ENCODE data around the gene CWF19L1. TPM values are rescaled to one million over a fixed set of nuclear protein-coding genes. Genes with fewer than 3 reads are reported as not detected.

Gene CWF19L1
- total RNA-seq, 2 donors from 2014 or later = 31.6 to 35.4 TPM

DNA sequence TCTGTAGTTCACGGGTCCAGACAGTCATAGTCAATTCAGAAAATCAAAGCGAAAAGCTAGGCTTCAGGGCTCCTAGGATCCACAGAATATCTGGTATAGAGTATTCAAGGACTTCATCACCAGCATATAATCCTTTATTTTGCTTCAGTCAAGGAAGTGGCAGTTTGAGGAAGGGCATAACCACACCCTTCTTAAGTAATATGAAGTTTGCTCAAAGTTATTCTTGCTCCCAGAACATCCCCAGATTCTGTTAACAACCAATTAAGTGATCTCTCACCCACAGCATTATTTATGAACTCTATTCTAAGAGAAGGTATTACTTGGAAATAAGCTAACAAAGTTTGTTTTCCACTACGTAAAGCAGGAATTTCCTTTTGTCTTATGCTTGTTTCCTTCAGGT is 13.2 kb downstream of the CWF19L1 start:
- H3K27ac ChIP-seq (ENCODE audit: low read depth, low read length) = no peak overlapping the region
- no peak overlapping the region for H3K9ac ChIP-seq (ENCODE audit: extremely low read depth, low read length, poor library complexity, severe bottlenecking)
- Mint-ChIP-seq H3K36me3 (ENCODE audit: low read depth) (peaks cover 70% of the 10 kb centered on the region), H3K9me3 (no peaks in the 10 kb centered on the region), H3K27me3 (ENCODE audit: insufficient read depth) (no peaks in the 10 kb centered on the region), H3K4me3 (no peak overlapping the region), H3K4me1 (no peaks in the 10 kb centered on the region), H3K27ac (peak overlapping the region; percentile 39)
- no peaks in the 10 kb centered on the region for H3K4me1 ChIP-seq (ENCODE audit: control insufficient read depth, insufficient read depth, low read length)
- TF ChIP-seq, protein P1, sequence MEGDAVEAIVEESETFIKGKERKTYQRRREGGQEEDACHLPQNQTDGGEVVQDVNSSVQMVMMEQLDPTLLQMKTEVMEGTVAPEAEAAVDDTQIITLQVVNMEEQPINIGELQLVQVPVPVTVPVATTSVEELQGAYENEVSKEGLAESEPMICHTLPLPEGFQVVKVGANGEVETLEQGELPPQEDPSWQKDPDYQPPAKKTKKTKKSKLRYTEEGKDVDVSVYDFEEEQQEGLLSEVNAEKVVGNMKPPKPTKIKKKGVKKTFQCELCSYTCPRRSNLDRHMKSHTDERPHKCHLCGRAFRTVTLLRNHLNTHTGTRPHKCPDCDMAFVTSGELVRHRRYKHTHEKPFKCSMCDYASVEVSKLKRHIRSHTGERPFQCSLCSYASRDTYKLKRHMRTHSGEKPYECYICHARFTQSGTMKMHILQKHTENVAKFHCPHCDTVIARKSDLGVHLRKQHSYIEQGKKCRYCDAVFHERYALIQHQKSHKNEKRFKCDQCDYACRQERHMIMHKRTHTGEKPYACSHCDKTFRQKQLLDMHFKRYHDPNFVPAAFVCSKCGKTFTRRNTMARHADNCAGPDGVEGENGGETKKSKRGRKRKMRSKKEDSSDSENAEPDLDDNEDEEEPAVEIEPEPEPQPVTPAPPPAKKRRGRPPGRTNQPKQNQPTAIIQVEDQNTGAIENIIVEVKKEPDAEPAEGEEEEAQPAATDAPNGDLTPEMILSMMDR (conservative IDR thresholded peaks at IDR 0.05) = no peak
- H3K9me3 ChIP-seq (ENCODE audit: control insufficient read depth, low read length) = no peaks in the 10 kb centered on the region
- DNase-seq = no peak
- no peaks in the 10 kb centered on the region for H3K27me3 ChIP-seq (ENCODE audit: control insufficient read depth, insufficient read depth, low read length, poor library complexity, severe bottlenecking)
- no peak overlapping the region for H3K4me3 ChIP-seq (ENCODE audit: low read length)
- WGBS, 2 experiments (ENCODE audit: insufficient coverage in 1 of 2, insufficient read length in 1 of 2) = 90 to 96% methylated on average over 3 of the region's 3 CpGs
- peaks cover 82% of the 10 kb centered on the region for H3K36me3 ChIP-seq (ENCODE audit: control insufficient read depth, insufficient read depth, low read length)

DNA sequence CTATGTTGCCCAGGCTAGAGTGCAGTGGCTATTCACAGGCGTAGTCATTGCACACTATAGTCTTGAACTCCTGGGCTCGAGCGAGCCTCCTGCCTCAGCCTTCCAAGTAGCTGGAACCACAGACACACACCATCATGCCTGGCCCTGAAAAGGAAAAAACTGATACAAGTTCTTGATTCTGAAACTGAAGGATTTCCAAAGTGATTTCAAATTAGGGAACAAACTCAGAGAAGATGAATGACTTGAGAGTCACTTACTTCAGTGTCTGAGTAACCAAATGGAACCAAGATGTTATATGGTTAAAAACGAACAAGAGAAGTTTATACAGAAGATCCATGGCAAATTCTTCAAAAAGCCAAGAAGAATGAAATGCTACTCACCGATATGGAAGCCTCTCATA is 14.4 kb downstream of the CWF19L1 start:
- DNase-seq = no peak
- Mint-ChIP-seq H3K27ac (no peak overlapping the region), H3K4me1 (no peaks in the 10 kb centered on the region), H3K4me3 (no peak overlapping the region), H3K36me3 (ENCODE audit: low read depth) (peaks cover 72% of the 10 kb centered on the region), H3K9me3 (no peaks in the 10 kb centered on the region), H3K27me3 (ENCODE audit: insufficient read depth) (no peaks in the 10 kb centered on the region)
- no peak overlapping the region for H3K27ac ChIP-seq (ENCODE audit: low read depth, low read length)
- H3K9ac ChIP-seq (ENCODE audit: extremely low read depth, low read length, poor library complexity, severe bottlenecking) = no peak overlapping the region
- WGBS, 2 experiments (ENCODE audit: insufficient coverage in 1 of 2, insufficient read length in 1 of 2) = 90 to 92% methylated on average over 5 of the region's 5 CpGs
- no peak overlapping the region for H3K4me3 ChIP-seq (ENCODE audit: low read length)
- TF ChIP-seq, protein P1 (conservative IDR thresholded peaks at IDR 0.05) = no peak
- peaks cover 80% of the 10 kb centered on the region for H3K36me3 ChIP-seq (ENCODE audit: control insufficient read depth, insufficient read depth, low read length)
- H3K9me3 ChIP-seq (ENCODE audit: control insufficient read depth, low read length) = no peaks in the 10 kb centered on the region
- no peaks in the 10 kb centered on the region for H3K4me1 ChIP-seq (ENCODE audit: control insufficient read depth, insufficient read depth, low read length)
- no peaks in the 10 kb centered on the region for H3K27me3 ChIP-seq (ENCODE audit: control insufficient read depth, insufficient read depth, low read length, poor library complexity, severe bottlenecking)

DNA sequence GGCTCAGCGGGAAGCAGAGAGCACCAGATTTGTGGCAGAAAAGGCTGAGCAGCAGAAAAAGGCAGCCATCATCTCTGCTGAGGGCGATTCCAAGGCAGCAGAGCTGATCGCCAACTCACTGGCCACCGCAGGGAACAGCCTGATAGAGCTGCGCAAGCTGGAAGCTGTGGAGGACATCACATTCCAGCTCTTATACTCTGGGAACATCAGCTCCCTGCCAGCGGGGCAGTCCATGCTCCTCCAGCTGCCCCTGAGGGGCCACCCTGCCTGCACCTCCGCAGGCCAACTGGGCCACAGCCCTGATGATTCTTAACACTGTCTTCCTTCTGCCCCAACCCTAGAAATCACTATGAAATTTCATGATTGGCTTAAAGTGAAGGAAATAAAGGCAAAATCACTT is 18.6 kb downstream of the CWF19L1 start:
- TF ChIP-seq, protein P1 (conservative IDR thresholded peaks at IDR 0.05) = no peak
- Histone ChIP-seq H3K4me1 (ENCODE audit: control insufficient read depth, insufficient read depth, low read length) (no peaks in the 10 kb centered on the region), H3K9me3 (ENCODE audit: control insufficient read depth, low read length) (no peaks in the 10 kb centered on the region), H3K27me3 (ENCODE audit: control insufficient read depth, insufficient read depth, low read length, poor library complexity, severe bottlenecking) (no peaks in the 10 kb centered on the region), H3K4me3 (ENCODE audit: low read length) (no peak overlapping the region), H3K36me3 (ENCODE audit: control insufficient read depth, insufficient read depth, low read length) (peaks cover 71% of the 10 kb centered on the region), H3K9ac (ENCODE audit: extremely low read depth, low read length, poor library complexity, severe bottlenecking) (no peak overlapping the region), H3K27ac (ENCODE audit: low read depth, low read length) (no peak overlapping the region)
- Mint-ChIP-seq H3K4me1 (no peaks in the 10 kb centered on the region), H3K27me3 (ENCODE audit: insufficient read depth) (no peaks in the 10 kb centered on the region), H3K36me3 (ENCODE audit: low read depth) (peaks cover 66% of the 10 kb centered on the region), H3K9me3 (no peaks in the 10 kb centered on the region), H3K4me3 (no peak overlapping the region), H3K27ac (no peak overlapping the region)
- no peak for DNase-seq
- WGBS, 2 experiments (ENCODE audit: insufficient coverage in 1 of 2, insufficient read length in 1 of 2) = 92 to 100% methylated on average over 5 to 7 of the region's 7 CpGs
